SJSA1 (cell line): ENCODE results near the gene MED13. TPM values are rescaled to one million over a fixed set of nuclear protein-coding genes. Genes with fewer than 3 reads are reported as not detected.

Source experiments
- total RNA-seq: library from RNA; depleted of rRNA; stranded (reverse); fragments of >200 nt; shearing (Covaris generic); gene quantifications from 2 replicates; pipeline ENCODE4 v1.2.3, GENCODE V29; 2014; rRNA removed

MED13 gene
- total RNA-seq, 1 experiment from 2014 or later, result 47.9 TPM

Other genes starting within 250 kb of the MED13 start
- gene BRIP1, start 201.8 kb downstream of the MED13 start, total RNA-seq, result 31.2 and 53.2 TPM in 2 replicates
- 17.7 and 22.3 TPM in 2 replicates for gene INTS2, start 137.3 kb downstream of the MED13 start, total RNA-seq